ENCODE data around the gene NR1I3.

Gene NR1I3

GRCh38 chr1:161238039-161238473 is at the start of gene NR1I3:
TSS of gene NR1I3 (minus strand) at chr1:161238203. CDS start at chr1:161236565, 1,638 bp downstream.
- no peak for DNase-seq (ENCODE audit: low read depth, low spot score)
- Histone ChIP-seq H3K27ac (no peak within 1 kb of the TSS), H3K4me3 (no peak within 1 kb of the TSS), H3K9ac (ENCODE audit: insufficient read length) (no peak within 1 kb of the TSS), H3K9me3 (ENCODE audit: low read depth, low read length) (no peaks in the 10 kb centered on the region), H3K36me3 (ENCODE audit: insufficient read depth, low read length) (no peaks in the 10 kb centered on the region)
- TF ChIP-seq EZH2 (IDR thresholded peaks at IDR 0.05) (no peak), FOXP2 (optimal IDR thresholded peaks at IDR 0.05; ENCODE audit: control extremely low read depth, extremely low read length, insufficient read depth) (no peak), POLR2AphosphoS5 (IDR thresholded peaks at IDR 0.05; ENCODE audit: borderline replicate concordance, low read depth, low read length) (no peak)

GRCh38 chr1:161287482-161288054 is 49.6 kb upstream of the NR1I3 start:
- Histone ChIP-seq H3K4me3 (no peak overlapping the region), H3K9me3 (ENCODE audit: low read depth, low read length) (no peaks in the 10 kb centered on the region), H3K27ac (no peak overlapping the region), H3K36me3 (ENCODE audit: insufficient read depth, low read length) (no peaks in the 10 kb centered on the region), H3K9ac (ENCODE audit: insufficient read length) (no peak overlapping the region)
- DNase-seq (ENCODE audit: low read depth, low spot score) = no peak
- TF ChIP-seq EZH2 (IDR thresholded peaks at IDR 0.05) (no peak), FOXP2 (optimal IDR thresholded peaks at IDR 0.05; ENCODE audit: control extremely low read depth, extremely low read length, insufficient read depth) (no peak), POLR2AphosphoS5 (IDR thresholded peaks at IDR 0.05; ENCODE audit: borderline replicate concordance, low read depth, low read length) (no peak)

GRCh38 chr1:161285521-161285920 is 47.5 kb upstream of the NR1I3 start:
- TF ChIP-seq EZH2 (IDR thresholded peaks at IDR 0.05) (no peak), FOXP2 (optimal IDR thresholded peaks at IDR 0.05; ENCODE audit: control extremely low read depth, extremely low read length, insufficient read depth) (no peak), POLR2AphosphoS5 (IDR thresholded peaks at IDR 0.05; ENCODE audit: borderline replicate concordance, low read depth, low read length) (no peak)
- no peak overlapping the region for H3K9ac ChIP-seq (ENCODE audit: insufficient read length)
- DNase-seq (ENCODE audit: low read depth, low spot score) = no peak
- no peak overlapping the region for H3K4me3 ChIP-seq
- H3K9me3 ChIP-seq (ENCODE audit: low read depth, low read length) = no peaks in the 10 kb centered on the region
- H3K36me3 ChIP-seq (ENCODE audit: insufficient read depth, low read length) = no peaks in the 10 kb centered on the region
- H3K27ac ChIP-seq = no peak overlapping the region

GRCh38 chr1:161285113-161285512 is 47.1 kb upstream of the NR1I3 start:
- Histone ChIP-seq H3K36me3 (ENCODE audit: insufficient read depth, low read length) (no peaks in the 10 kb centered on the region), H3K4me3 (no peak overlapping the region), H3K27ac (no peak overlapping the region), H3K9ac (ENCODE audit: insufficient read length) (no peak overlapping the region), H3K9me3 (ENCODE audit: low read depth, low read length) (no peaks in the 10 kb centered on the region)
- DNase-seq (ENCODE audit: low read depth, low spot score) = no peak
- TF ChIP-seq FOXP2 (optimal IDR thresholded peaks at IDR 0.05; ENCODE audit: control extremely low read depth, extremely low read length, insufficient read depth) = no peak
- TF ChIP-seq POLR2AphosphoS5 (IDR thresholded peaks at IDR 0.05; ENCODE audit: borderline replicate concordance, low read depth, low read length) = no peak
- TF ChIP-seq EZH2 (IDR thresholded peaks at IDR 0.05) = no peak

- no peaks in the 10 kb centered on the region for H3K9me3 ChIP-seq (ENCODE audit: low read depth, low read length)
- H3K4me3 ChIP-seq = no peak overlapping the region
- no peak for DNase-seq (ENCODE audit: low read depth, low spot score)
- H3K9ac ChIP-seq (ENCODE audit: insufficient read length) = no peak overlapping the region
- TF ChIP-seq POLR2AphosphoS5 (IDR thresholded peaks at IDR 0.05; ENCODE audit: borderline replicate concordance, low read depth, low read length) (no peak), FOXP2 (optimal IDR thresholded peaks at IDR 0.05; ENCODE audit: control extremely low read depth, extremely low read length, insufficient read depth) (no peak), EZH2 (IDR thresholded peaks at IDR 0.05) (no peak)
- no peak overlapping the region for H3K27ac ChIP-seq
- H3K36me3 ChIP-seq (ENCODE audit: insufficient read depth, low read length) = no peaks in the 10 kb centered on the region
These were observed 45.0 kb upstream of the NR1I3 start for GRCh38 chr1:161282991-161283390.

GRCh38 chr1:161274874-161275273 is 36.9 kb upstream of the NR1I3 start:
- Histone ChIP-seq H3K9me3 (ENCODE audit: low read depth, low read length) (no peaks in the 10 kb centered on the region), H3K27ac (no peak overlapping the region), H3K36me3 (ENCODE audit: insufficient read depth, low read length) (no peaks in the 10 kb centered on the region), H3K4me3 (no peak overlapping the region), H3K9ac (ENCODE audit: insufficient read length) (no peak overlapping the region)
- TF ChIP-seq FOXP2 (optimal IDR thresholded peaks at IDR 0.05; ENCODE audit: control extremely low read depth, extremely low read length, insufficient read depth) (no peak), EZH2 (IDR thresholded peaks at IDR 0.05) (no peak), POLR2AphosphoS5 (IDR thresholded peaks at IDR 0.05; ENCODE audit: borderline replicate concordance, low read depth, low read length) (no peak)
- no peak for DNase-seq (ENCODE audit: low read depth, low spot score)

GRCh38 chr1:161273402-161273801 is 35.4 kb upstream of the NR1I3 start:
- no peaks in the 10 kb centered on the region for H3K36me3 ChIP-seq (ENCODE audit: insufficient read depth, low read length)
- H3K9me3 ChIP-seq (ENCODE audit: low read depth, low read length) = no peaks in the 10 kb centered on the region
- no peak overlapping the region for H3K4me3 ChIP-seq
- DNase-seq (ENCODE audit: low read depth, low spot score) = no peak
- no peak overlapping the region for H3K9ac ChIP-seq (ENCODE audit: insufficient read length)
- TF ChIP-seq FOXP2 (optimal IDR thresholded peaks at IDR 0.05; ENCODE audit: control extremely low read depth, extremely low read length, insufficient read depth) (no peak), EZH2 (IDR thresholded peaks at IDR 0.05) (no peak), POLR2AphosphoS5 (IDR thresholded peaks at IDR 0.05; ENCODE audit: borderline replicate concordance, low read depth, low read length) (no peak)
- no peak overlapping the region for H3K27ac ChIP-seq

GRCh38 chr1:161267321-161267720 is 29.3 kb upstream of the NR1I3 start:
- TF ChIP-seq FOXP2 (optimal IDR thresholded peaks at IDR 0.05; ENCODE audit: control extremely low read depth, extremely low read length, insufficient read depth) (no peak), EZH2 (IDR thresholded peaks at IDR 0.05) (no peak), POLR2AphosphoS5 (IDR thresholded peaks at IDR 0.05; ENCODE audit: borderline replicate concordance, low read depth, low read length) (no peak)
- Histone ChIP-seq H3K36me3 (ENCODE audit: insufficient read depth, low read length) (no peaks in the 10 kb centered on the region), H3K27ac (no peak overlapping the region), H3K9ac (ENCODE audit: insufficient read length) (no peak overlapping the region), H3K4me3 (no peak overlapping the region), H3K9me3 (ENCODE audit: low read depth, low read length) (no peaks in the 10 kb centered on the region)
- DNase-seq (ENCODE audit: low read depth, low spot score) = no peak

GRCh38 chr1:161266836-161267235 is 28.8 kb upstream of the NR1I3 start:
- Histone ChIP-seq H3K27ac (no peak overlapping the region), H3K9ac (ENCODE audit: insufficient read length) (no peak overlapping the region), H3K9me3 (ENCODE audit: low read depth, low read length) (no peaks in the 10 kb centered on the region), H3K36me3 (ENCODE audit: insufficient read depth, low read length) (no peaks in the 10 kb centered on the region), H3K4me3 (no peak overlapping the region)
- no peak for DNase-seq (ENCODE audit: low read depth, low spot score)
- no peak for TF ChIP-seq POLR2AphosphoS5 (IDR thresholded peaks at IDR 0.05; ENCODE audit: borderline replicate concordance, low read depth, low read length)
- TF ChIP-seq EZH2 (IDR thresholded peaks at IDR 0.05) = no peak
- no peak for TF ChIP-seq FOXP2 (optimal IDR thresholded peaks at IDR 0.05; ENCODE audit: control extremely low read depth, extremely low read length, insufficient read depth)
